Measurements from ENCODE around the gene FGD4. TPM values are rescaled to one million over a fixed set of nuclear protein-coding genes. Genes with fewer than 3 reads are reported as not detected.

FGD4 gene
- total RNA-seq, 5 donors from 2014 or later (not counting 1 experiment from before 2014, with no cell fraction given), result 0.18 to 0.79 (median 0.47) TPM

GRCh38 chr12:32688786-32689185 lies 289.4 kb downstream of the FGD4 start:
- Mint-ChIP-seq H3K27me3 (no peaks in the 10 kb centered on the region), H3K4me3 (no peak overlapping the region), H3K27ac (no peak overlapping the region), H3K4me1 (peaks cover 47 to 56% (median 51%) of the 10 kb centered on the region in 3 donors), H3K36me3 (peaks cover 23% of the 10 kb centered on the region), H3K9me3 (no peaks in the 10 kb centered on the region)
- DNase-seq (no peak), ATAC-seq (replicated peaks in 1 of 4) (no peak)
- H3K36me3 ChIP-seq (ENCODE audit: control insufficient read depth in 2 of 2, extremely low read depth in 1 of 2, insufficient read depth in 1 of 2, low read length in 1 of 2), result no peaks in the 10 kb centered on the region
- POLR2A ChIA-PET, result interaction anchor here in 1 of 2 donors (0.8 kb wide), 1 partner anchor 67 kb away, joined by 3 read pairs; the partner anchor contains the start of gene YARS2
- H3K4me1 ChIP-seq (ENCODE audit: control insufficient read depth in 1 of 2, extremely low read depth in 1 of 2, insufficient read depth in 2 of 2, low read length in 2 of 2), result no peaks in the 10 kb centered on the region
- H3K27ac ChIP-seq (ENCODE audit: low read length), result no peak overlapping the region
- H3K9me3 ChIP-seq, result no peaks in the 10 kb centered on the region
- CTCF ChIA-PET, result no interaction called here
- no peaks in the 10 kb centered on the region for H3K27me3 ChIP-seq (replicated peaks in 1 of 2; ENCODE audit: control insufficient read depth in 2 of 2, extremely low read depth in 1 of 2, insufficient read depth in 2 of 2, low read length in 1 of 2)
- no peak overlapping the region for H3K4me3 ChIP-seq (ENCODE audit: control insufficient read depth in 1 of 2, extremely low read depth in 1 of 2, low read length in 1 of 2)

GRCh38 chr12:32690927-32691326 lies 291.6 kb downstream of the FGD4 start:
- Histone ChIP-seq H3K27ac (ENCODE audit: low read length) (no peak overlapping the region), H3K27me3 (replicated peaks in 1 of 2; ENCODE audit: control insufficient read depth in 2 of 2, extremely low read depth in 1 of 2, insufficient read depth in 2 of 2, low read length in 1 of 2) (no peaks in the 10 kb centered on the region), H3K4me1 (ENCODE audit: control insufficient read depth in 1 of 2, extremely low read depth in 1 of 2, insufficient read depth in 2 of 2, low read length in 2 of 2) (no peaks in the 10 kb centered on the region), H3K4me3 (ENCODE audit: control insufficient read depth in 1 of 2, extremely low read depth in 1 of 2, low read length in 1 of 2) (no peak overlapping the region), H3K36me3 (ENCODE audit: control insufficient read depth in 2 of 2, extremely low read depth in 1 of 2, insufficient read depth in 1 of 2, low read length in 1 of 2) (no peaks in the 10 kb centered on the region), H3K9me3 (no peaks in the 10 kb centered on the region)
- ChIA-PET POLR2A (interaction anchor here in 1 of 2 donors (0.6 kb wide), 1 partner anchor 16 kb away, joined by 3 read pairs; no protein-coding TSS in a partner anchor), CTCF (no interaction called here)
- WGBS (ENCODE audit: insufficient coverage), result 95% methylated on average over 8 of the region's 8 CpGs
- H3K4me1 Mint-ChIP-seq, result peaks cover 51 to 59% (median 58%) of the 10 kb centered on the region in 3 donors
- no peaks in the 10 kb centered on the region for H3K27me3 Mint-ChIP-seq
- no peaks in the 10 kb centered on the region for H3K9me3 Mint-ChIP-seq
- no peak overlapping the region for H3K27ac Mint-ChIP-seq
- H3K4me3 Mint-ChIP-seq, result no peak overlapping the region
- DNase-seq (no peak), ATAC-seq (replicated peaks in 1 of 4) (no peak)
- H3K36me3 Mint-ChIP-seq, result peaks cover 24% of the 10 kb centered on the region

GRCh38 chr12:32692358-32692757 lies 293.0 kb downstream of the FGD4 start:
- DNase-seq (no peak), ATAC-seq (replicated peaks in 1 of 4) (no peak)
- no peak overlapping the region for H3K27ac Mint-ChIP-seq
- ChIA-PET POLR2A (interaction anchor here in 1 of 2 donors (0.6 kb wide), 1 partner anchor 9 kb away, joined by 3 read pairs; no protein-coding TSS in a partner anchor), CTCF (no interaction called here)
- no peaks in the 10 kb centered on the region for H3K27me3 ChIP-seq (replicated peaks in 1 of 2; ENCODE audit: control insufficient read depth in 2 of 2, extremely low read depth in 1 of 2, insufficient read depth in 2 of 2, low read length in 1 of 2)
- H3K36me3 ChIP-seq (ENCODE audit: control insufficient read depth in 2 of 2, extremely low read depth in 1 of 2, insufficient read depth in 1 of 2, low read length in 1 of 2), result peaks cover 0 to 2% of the 10 kb centered on the region in 2 donors
- H3K36me3 Mint-ChIP-seq, result peaks cover 14% of the 10 kb centered on the region
- H3K4me3 Mint-ChIP-seq, result no peak overlapping the region
- no peaks in the 10 kb centered on the region for H3K4me1 ChIP-seq (ENCODE audit: control insufficient read depth in 1 of 2, extremely low read depth in 1 of 2, insufficient read depth in 2 of 2, low read length in 2 of 2)
- H3K9me3 ChIP-seq, result no peaks in the 10 kb centered on the region
- no peaks in the 10 kb centered on the region for H3K9me3 Mint-ChIP-seq
- H3K27me3 Mint-ChIP-seq, result no peaks in the 10 kb centered on the region
- H3K4me1 Mint-ChIP-seq, result peaks cover 45 to 54% (median 50%) of the 10 kb centered on the region in 3 donors
- H3K27ac ChIP-seq (ENCODE audit: low read length), result no peak overlapping the region
- no peak overlapping the region for H3K4me3 ChIP-seq (ENCODE audit: control insufficient read depth in 1 of 2, extremely low read depth in 1 of 2, low read length in 1 of 2)
- no CpG with 5 or more reads among the region's 1 CpG for WGBS (ENCODE audit: insufficient coverage)

GRCh38 chr12:32693036-32693435 lies 293.7 kb downstream of the FGD4 start:
- H3K27ac Mint-ChIP-seq, result no peak overlapping the region
- Histone ChIP-seq H3K9me3 (no peaks in the 10 kb centered on the region), H3K27ac (ENCODE audit: low read length) (no peak overlapping the region), H3K27me3 (replicated peaks in 1 of 2; ENCODE audit: control insufficient read depth in 2 of 2, extremely low read depth in 1 of 2, insufficient read depth in 2 of 2, low read length in 1 of 2) (no peaks in the 10 kb centered on the region), H3K4me3 (ENCODE audit: control insufficient read depth in 1 of 2, extremely low read depth in 1 of 2, low read length in 1 of 2) (no peak overlapping the region), H3K4me1 (ENCODE audit: control insufficient read depth in 1 of 2, extremely low read depth in 1 of 2, insufficient read depth in 2 of 2, low read length in 2 of 2) (no peaks in the 10 kb centered on the region), H3K36me3 (ENCODE audit: control insufficient read depth in 2 of 2, extremely low read depth in 1 of 2, insufficient read depth in 1 of 2, low read length in 1 of 2) (peaks cover 0 to 2% of the 10 kb centered on the region in 2 donors)
- ATAC-seq (replicated peaks in 1 of 4) (no peak), DNase-seq (no peak)
- no peaks in the 10 kb centered on the region for H3K27me3 Mint-ChIP-seq
- WGBS (ENCODE audit: insufficient coverage), result no CpG with 5 or more reads among the region's 1 CpG
- H3K4me3 Mint-ChIP-seq, result no peak overlapping the region
- no peaks in the 10 kb centered on the region for H3K9me3 Mint-ChIP-seq
- ChIA-PET CTCF (no interaction called here), POLR2A (no interaction called here)
- peaks cover 46 to 54% (median 54%) of the 10 kb centered on the region in 3 donors for H3K4me1 Mint-ChIP-seq
- H3K36me3 Mint-ChIP-seq, result peaks cover 13% of the 10 kb centered on the region
